DMS53 (cell line): Measurements from ENCODE around the gene NEAT1.
A peak's percentile ranks its signal among the peaks of the same experiment; 100 is the strongest.

Experiments used
- DNase-seq: peaks from one replicate; lab custom pipeline; 2025; lab: John Stamatoyannopoulos, UW

Gene NEAT1

GRCh38 chr11:65479184-65480145 is 56.9 kb downstream of the NEAT1 start:
- DNase-seq: peak; percentile 56

- DNase-seq: no peak
Observed at GRCh38 chr11:65482306-65482850, 59.8 kb downstream of the NEAT1 start.

GRCh38 chr11:65485920-65486219 is 63.3 kb downstream of the NEAT1 start:
- no peak for DNase-seq

DNA sequence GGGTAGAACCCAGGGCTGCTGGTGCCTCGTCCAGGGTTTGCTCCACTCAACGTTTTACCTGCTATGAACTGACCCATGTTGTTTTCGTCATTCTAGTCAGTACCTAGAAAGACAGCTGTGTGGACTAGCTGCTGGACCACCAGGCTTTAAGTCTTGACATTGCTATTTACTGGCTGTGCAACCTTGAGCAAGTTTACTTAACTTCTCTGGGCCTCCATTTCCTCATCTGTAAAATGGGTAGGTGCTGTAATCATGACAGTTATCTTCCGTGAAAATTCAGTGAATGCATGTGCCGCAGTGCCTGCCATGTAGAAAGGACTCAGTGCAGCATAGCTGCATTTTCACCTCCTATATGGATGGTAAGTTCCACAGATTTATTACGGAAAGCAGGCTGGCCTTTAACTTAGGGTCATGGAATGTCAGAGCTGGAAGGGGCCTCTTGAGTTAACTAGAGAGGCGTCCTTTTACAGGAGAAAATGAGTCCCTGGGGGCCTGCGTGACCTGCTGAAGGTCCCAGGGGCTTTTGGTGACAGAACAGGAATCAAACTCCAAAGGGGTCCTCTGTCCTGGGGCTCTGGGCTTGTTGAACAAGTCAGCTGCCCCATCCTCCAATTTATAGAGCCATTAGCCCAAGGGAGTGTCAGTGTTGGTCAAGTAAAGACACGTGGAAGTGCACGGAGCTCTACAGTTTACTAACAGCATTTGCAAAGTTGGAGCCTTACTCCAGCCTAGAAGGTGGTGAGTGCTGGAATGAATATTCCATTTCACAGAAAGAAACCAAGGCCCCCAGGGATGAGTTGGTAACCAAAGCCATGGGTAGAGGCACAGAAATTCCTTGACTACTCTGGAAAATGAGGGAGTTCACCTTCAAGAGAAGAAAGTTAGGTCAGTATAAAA is 64.2 kb downstream of the NEAT1 start:
- no peak for DNase-seq

GRCh38 chr11:65487467-65488272 is 65.1 kb downstream of the NEAT1 start:
- DNase-seq: peak; percentile 100

DNA sequence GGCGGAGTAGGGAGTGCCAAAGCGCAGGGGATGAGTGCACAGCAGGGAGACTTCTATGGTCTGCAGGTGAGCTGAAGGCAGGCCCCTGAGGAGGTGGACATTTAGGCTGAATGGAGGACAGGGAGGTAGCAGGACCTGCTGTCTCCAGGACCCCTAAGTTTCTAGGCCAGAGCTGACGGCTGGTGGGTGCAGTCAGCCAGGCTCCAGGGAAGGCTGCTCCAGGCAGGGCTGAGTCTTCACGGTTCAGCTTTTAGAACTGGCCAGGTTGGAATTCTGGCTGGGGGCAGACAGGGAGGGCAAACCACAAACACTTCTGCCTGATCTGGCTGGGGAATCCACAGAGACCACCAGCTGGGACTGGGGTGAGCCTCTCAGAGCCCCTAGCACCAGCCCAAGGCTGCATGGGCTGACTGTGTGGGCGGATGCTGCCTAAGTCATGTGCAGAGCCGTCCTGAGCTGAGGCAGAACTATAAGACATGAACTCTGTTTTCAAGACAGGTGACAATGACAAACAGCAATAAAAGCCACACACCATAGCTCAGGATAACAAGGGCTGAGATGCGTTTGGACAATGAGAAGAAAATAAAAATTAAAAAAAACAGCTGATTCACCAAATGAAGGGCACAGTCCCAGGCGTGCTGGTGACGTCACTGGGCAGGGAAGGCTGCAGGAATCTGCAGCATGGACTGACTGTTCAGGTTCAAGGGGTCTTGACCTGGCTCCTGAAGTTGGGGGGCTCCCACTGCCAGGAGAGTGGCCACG is 65.9 kb downstream of the NEAT1 start:
- peak; percentile 68 for DNase-seq

GRCh38 chr11:65489035-65489705 is 66.6 kb downstream of the NEAT1 start:
- no peak for DNase-seq

DNA sequence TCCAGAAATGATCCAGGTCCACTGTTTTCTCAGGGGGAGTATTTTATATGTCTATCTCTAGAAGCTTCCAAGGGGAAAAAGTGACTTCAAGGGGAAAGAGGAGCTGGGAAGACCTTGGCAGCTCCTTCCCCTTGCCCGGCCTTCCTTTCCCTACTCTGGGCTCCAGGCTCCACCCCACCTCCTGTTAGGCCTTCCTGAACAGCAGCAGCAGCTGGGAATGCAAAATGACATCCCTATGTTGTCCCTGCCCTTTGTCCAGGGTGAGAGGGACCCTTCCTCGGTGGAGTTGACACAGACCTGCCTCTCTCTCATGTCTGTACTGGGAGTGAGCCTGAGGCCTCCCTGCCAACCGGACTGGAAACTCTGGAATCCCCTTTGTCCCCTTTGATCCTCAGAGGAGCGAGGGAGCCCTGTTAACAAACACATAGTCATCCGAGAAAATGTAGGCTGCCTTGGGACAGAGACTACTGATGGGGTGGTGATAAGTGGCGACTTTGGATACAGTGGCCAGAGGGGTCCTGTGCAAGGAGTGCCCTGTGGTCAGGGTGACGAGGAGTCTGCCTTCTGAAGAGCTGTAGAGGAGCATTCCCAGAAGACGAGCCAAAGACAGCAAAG is 67.2 kb downstream of the NEAT1 start:
- no peak for DNase-seq

- no peak for DNase-seq
Observed at GRCh38 chr11:65491163-65491465, 68.5 kb downstream of the NEAT1 start.

GRCh38 chr11:65491614-65492386 is 69.2 kb downstream of the NEAT1 start:
- DNase-seq: peak; percentile 98

DNA sequence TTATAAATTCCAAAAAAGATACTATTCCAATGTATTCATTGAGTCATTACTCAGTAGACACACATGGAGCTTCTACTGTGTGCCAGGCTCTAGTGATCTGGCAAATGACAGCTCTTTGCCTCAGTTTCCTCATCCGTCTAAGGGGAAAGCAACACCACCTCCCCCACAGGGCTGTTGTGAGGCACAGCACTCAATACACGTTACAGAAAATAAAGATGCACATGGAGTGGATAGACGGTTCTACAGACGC is 69.7 kb downstream of the NEAT1 start:
- no peak for DNase-seq

GRCh38 chr11:65492637-65493366 is 70.2 kb downstream of the NEAT1 start:
- peak; percentile 73 for DNase-seq

- no peak for DNase-seq
Observed at GRCh38 chr11:65493367-65494176, 71.0 kb downstream of the NEAT1 start.
